GM21381 (cell line): ENCODE data around the gene TRMT112.
"Not testable (repeated sequence)": the region's sequence is repeated elsewhere in the genome, so short reads cannot be mapped to it uniquely, and the experiment has no call there.

Source experiments
- ATAC-seq: cut with Tn5 transposase; IDR thresholded peaks from one replicate; pipeline ENCODE4 v1.9.1; 2021; ENCODE audit warnings: mild to moderate bottlenecking, moderate library complexity; ENCODE audit not compliant: unreplicated experiment

Gene TRMT112

GRCh38 chr11:64331569-64332371, 14.4 kb upstream of the TRMT112 start:
- no peak for ATAC-seq

DNA sequence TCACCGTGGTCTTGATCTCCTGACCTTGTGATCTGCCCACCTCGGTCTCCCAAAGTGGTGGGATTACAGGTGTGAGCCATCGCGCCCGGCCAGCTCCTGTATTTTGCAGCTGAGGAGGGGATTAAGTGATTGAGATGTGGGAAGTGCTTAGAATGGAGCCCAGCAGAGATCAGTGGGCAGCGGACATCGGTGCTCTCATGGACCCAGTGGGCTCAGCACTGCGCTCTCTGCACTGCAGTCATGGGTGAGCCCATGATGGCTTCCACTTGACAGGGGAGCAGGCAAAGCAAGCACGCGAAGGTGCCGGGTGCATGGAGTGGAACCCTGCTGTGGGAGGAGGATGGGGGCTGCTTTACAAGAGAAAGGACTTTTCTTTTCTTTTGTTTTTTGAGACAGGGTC, 13.5 kb upstream of the TRMT112 start:
- no peak for ATAC-seq

GRCh38 chr11:64327993-64328392, 10.6 kb upstream of the TRMT112 start:
- ATAC-seq: no peak

DNA sequence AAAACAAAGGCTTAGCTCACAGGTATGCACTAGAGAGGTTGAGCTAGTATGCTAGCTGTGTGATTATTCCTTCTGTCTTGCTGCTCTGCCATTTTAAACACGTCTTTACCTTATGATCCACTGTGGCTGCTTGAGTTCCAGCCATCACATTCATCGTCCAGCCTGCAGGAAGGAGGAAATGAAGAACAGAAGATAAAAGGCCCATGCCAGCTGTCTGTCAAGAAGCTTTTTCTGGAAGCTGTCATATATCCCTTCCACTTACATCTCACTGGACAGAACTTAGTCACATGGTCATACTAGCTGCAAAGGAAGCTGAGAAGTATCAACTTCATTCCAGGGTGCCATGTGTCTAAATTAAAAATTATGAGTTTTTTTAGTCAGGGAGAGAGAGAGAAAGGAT, 10.0 kb upstream of the TRMT112 start:
- no peak for ATAC-seq

- ATAC-seq: no peak
Measured at GRCh38 chr11:64324692-64325469, 7.5 kb upstream of the TRMT112 start.

GRCh38 chr11:64323984-64324383, 6.6 kb upstream of the TRMT112 start:
- not testable (repeated sequence) for ATAC-seq

DNA sequence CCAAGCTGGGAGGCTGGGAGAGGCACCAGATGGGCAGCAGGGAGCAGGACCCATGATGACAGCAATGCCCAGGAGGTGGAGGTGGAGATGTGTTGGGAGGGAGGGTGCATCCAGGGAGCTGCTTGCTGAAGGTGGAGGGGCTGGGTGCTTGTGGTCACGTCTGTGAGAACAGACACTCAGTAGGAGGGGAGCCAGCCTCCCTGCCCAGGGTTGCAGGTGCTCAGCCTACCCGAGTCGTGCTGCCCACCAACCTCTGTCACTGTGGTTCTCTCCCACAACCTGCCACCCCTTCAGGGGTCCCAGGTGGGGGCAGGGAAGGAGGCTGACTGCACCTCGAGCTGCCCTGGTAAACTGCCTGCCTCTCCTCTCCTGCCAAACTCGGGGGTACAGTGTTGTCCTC, 6.0 kb upstream of the TRMT112 start:
- ATAC-seq: no peak

- ATAC-seq: no peak
Measured at GRCh38 chr11:64322925-64323260, 5.5 kb upstream of the TRMT112 start.

DNA sequence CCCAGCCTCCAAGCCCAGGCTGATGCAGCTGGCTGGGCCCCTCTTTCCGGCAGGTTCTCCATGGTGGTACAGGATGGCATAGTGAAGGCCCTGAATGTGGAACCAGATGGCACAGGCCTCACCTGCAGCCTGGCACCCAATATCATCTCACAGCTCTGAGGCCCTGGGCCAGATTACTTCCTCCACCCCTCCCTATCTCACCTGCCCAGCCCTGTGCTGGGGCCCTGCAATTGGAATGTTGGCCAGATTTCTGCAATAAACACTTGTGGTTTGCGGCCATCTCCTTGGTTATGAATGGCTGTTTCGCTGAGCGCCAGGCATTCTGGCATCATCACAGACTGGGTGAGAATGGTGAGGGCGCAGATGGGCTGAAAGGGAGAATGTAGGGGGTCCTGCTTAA, 4.2 kb upstream of the TRMT112 start:
- ATAC-seq: no peak

DNA sequence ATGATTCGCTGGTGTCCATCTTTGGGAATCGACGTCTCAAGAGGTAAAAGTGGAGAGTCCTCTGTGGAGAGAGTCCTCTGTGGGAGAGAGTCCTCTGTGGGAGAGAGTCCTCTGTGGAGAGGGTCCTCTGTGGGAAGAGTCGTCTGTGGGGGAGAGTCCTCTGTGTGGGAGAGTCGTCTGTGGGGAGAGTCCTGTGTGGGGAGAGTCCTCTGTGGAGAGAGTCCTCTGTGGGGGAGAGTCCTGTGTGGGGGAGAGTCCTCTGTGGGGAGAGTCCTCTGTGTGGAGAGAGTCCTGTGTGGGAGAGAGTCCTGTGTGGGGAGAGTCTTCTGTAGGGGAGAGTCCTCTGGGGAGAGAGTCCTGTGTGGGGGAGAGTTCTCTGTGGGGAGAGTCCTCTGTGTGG, 3.7 kb upstream of the TRMT112 start:
- ATAC-seq: no peak

- no peak for ATAC-seq
Measured at GRCh38 chr11:64320556-64320955, 3.2 kb upstream of the TRMT112 start.

DNA sequence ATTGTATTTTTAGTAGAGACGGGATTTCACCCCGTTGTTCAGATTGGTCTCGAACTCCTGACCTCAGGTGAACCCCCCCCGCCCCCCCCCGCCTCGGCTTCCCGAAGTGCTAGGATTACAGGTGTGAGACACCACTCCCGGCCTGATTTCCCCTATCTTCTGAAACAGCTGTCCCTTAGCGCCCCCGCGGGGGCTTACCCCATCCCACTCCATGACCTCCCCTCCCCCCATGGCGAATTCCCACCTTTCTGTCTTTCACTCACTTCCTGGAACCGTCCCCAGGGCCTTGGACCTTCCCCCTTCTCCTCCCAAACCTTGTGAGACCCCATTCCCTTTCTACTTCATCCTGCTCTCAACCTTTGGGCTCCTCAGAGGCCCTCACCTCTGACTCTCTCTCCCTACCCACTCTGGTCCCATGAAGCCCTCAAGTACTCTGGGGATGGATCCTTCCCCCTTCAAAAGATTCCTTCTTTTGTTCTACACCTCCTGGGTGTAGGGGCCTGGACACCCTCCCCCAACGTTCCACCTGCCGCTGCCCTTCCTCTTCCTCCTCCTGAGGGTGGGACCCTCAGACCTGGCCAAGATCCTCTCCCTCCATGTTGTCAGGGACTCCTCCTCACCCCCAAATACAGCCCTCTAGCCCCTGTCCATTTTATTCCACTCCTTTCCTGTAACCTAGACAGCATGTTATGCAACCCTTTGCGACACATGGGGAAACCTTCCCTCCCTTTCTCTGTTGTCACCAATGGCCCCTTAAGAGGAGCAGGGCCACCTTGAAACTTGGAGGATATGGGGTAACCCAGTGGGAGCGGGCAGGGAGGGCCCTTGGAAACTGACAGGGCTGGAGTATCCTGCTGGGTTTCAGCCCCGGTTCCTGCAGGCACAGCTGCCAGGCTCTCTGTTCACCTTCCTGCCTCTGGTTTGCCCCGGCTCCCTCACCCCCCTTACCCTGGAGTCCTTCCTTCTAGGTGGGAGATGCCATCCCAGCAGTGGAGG, 1.7 kb upstream of the TRMT112 start:
- ATAC-seq: no peak

DNA sequence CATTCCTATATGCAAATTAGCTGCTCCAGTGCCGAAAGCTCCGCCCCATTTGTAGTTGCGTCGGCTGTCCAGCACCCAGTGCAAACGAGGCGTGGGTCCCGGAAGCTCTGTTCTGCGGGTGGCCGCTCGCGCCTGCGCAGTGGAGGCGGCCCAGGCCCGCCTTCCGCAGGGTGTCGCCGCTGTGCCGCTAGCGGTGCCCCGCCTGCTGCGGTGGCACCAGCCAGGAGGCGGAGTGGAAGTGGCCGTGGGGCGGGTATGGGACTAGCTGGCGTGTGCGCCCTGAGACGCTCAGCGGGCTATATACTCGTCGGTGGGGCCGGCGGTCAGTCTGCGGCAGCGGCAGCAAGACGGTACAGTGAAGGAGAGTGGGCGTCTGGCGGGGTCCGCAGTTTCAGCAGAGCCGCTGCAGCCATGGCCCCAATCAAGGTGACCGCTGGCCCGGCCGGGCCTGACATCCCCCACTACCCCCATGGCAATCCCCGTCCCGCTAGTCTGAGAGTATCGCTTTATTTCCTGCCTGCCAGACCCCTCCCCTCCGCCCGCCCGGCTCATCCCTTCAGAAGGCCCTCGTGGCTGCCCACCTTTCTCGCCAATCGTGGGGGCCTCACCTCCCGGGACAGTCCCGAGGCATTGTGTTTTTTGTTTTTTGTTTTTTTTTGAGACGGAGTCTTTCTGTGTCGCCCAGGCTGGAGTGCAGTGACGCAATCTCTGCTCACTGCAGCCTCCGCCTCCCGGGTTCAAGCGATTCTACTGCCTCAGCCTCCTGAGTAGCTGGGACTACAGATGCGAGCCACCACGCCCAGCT, 804 bp upstream of the TRMT112 start, which contains the start of gene PRDX5:
Gene PRDX5 (plus strand): TSS at position 161 of the 805 bp plus-strand sequence. CDS start 95 bp downstream, at position 256.
- ATAC-seq: peak; percentile 76

DNA sequence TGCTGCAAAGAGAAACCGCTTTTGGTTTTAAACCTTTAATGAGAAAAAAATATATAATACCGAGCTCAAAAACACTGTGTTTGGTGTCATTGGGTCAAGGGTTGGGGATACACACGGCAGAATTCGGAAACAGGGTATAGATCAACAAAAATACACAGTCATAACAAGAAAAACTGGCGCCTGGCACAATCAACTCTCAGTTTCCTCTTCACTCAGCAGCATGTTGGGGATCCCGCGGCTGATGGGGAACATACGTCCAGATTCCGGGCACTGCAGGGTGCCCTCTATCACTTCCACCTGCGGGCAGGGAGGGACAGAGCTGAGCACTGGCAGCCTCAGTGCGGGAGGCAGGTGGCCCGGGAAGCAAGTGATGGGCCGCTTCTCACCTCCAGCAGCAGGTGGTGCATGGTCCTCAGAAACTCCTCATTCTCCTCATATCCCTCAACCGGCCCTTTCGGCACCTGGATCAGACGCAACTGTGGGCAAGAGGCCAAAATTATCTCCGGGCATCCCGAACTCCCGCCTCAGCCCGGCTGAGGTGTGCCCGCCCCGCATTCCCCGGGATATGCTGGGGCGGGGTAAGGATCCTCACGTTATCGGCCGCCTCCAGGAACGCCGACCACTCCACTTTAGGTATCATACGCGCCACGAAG, 561 bp downstream of the TRMT112 start:
- peak; percentile 8 for ATAC-seq

DNA sequence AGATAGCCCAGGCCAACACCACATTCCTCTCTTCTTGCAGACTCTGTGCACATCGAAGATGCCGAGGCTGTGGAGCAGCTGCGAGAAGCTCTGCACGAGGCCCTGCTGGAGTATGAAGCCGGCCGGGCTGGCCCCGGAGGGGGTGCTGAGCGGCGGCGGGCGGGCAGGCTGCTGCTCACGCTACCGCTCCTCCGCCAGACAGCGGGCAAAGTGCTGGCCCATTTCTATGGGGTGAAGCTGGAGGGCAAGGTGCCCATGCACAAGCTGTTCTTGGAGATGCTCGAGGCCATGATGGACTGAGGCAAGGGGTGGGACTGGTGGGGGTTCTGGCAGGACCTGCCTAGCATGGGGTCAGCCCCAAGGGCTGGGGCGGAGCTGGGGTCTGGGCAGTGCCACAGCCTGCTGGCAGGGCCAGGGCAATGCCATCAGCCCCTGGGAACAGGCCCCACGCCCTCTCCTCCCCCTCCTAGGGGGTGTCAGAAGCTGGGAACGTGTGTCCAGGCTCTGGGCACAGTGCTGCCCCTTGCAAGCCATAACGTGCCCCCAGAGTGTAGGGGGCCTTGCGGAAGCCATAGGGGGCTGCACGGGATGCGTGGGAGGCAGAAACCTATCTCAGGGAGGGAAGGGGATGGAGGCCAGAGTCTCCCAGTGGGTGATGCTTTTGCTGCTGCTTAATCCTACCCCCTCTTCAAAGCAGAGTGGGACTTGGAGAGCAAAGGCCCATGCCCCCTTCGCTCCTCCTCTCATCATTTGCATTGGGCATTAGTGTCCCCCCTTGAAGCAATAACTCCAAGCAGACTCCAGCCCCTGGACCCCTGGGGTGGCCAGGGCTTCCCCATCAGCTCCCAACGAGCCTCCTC, 1.5 kb downstream of the TRMT112 start:
- not testable (repeated sequence) for ATAC-seq

GRCh38 chr11:64314805-64315561, 2.4 kb downstream of the TRMT112 start:
- ATAC-seq: no peak

GRCh38 chr11:64314146-64314804, 3.1 kb downstream of the TRMT112 start:
- ATAC-seq: no peak
